HG03135 (cell line): ENCODE measurements around the gene HPSE2.
"Not testable (repeated sequence)": the region's sequence is repeated elsewhere in the genome, so short reads cannot be mapped to it uniquely, and the experiment has no call there.

ENCODE experiments used
- ATAC-seq: cut with Tn5 transposase; IDR thresholded peaks from one replicate; pipeline ENCODE4 v1.9.1; 2021; ENCODE audit warnings: mild to moderate bottlenecking, moderate library complexity; ENCODE audit not compliant: unreplicated experiment

HPSE2 gene

DNA sequence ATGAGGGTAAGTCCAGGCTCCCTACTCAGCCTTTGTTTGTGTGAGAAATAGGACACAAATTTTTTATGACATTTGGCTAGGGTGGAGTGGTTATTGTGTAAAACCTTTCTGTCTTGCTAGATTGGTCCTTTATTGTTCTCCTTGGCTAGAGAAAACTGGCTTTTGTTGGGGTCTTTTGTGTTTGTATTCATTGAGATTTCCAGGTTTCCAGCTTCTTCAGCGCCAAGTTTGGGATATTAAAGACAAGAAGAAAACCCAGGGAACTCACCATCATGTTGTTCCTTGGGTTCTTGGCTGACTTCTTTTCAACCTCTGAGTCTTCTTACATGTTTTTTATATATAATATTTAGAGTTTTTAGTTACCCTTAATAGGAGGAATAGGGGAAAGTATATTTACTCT lies 310.0 kb downstream of the HPSE2 start:
- ATAC-seq: no peak

DNA sequence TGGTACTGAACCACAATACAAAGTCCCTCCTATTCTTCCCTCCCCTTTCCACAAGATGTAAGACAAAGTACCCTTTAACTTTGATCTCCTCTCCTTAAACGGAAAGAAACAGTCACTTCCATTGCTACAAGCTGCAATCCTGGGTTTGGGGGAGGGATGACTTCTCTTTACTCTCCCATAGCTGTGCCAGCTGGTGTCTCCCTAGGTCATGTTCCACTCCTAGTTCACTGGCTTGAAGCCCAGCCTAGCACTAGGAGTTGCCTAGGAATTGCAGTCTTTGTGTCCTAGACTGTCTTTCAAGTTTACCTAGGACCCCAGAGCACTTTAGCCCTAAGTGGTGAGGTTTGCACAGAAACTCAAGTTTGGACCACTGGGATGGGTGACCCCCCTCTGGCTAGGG lies 311.1 kb downstream of the HPSE2 start:
- ATAC-seq: no peak

DNA sequence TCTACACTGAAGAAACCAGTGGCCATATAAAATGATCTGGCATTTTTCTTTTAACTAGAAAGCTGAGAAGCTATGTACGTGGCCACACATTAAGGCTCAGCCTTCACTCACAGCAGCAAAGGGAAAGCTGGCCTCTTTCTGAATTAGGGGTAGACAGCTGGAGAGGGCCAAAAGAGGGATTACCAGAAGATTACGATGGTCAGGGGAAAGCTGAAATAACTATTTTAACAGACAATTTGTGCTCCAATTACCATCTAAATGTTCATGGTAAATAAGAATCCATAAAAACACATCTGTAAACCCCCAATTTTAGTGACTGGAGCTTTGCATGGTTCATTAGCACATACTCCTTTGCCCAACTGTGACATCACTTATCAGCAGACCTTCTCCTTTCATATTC lies 314.3 kb downstream of the HPSE2 start:
- no peak for ATAC-seq

DNA sequence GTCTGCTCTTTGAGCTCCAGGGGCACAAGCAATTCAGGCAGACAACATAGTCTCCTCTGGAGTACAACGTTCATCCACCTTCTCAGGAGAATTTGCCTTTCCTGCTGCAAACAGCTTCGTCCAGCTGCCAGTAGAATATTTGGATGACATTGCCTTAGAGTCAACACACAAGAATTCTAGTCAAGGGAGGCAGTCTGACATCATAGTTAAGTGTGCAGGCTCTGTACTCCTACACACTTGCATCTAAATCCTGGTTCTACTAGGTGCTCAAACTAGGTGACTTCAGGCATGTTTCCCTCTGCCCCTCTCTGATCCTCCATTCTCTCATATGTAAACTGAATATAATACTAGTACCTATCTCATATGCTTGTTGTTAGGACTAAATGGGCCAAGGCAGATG lies 314.8 kb downstream of the HPSE2 start:
- ATAC-seq: no peak

DNA sequence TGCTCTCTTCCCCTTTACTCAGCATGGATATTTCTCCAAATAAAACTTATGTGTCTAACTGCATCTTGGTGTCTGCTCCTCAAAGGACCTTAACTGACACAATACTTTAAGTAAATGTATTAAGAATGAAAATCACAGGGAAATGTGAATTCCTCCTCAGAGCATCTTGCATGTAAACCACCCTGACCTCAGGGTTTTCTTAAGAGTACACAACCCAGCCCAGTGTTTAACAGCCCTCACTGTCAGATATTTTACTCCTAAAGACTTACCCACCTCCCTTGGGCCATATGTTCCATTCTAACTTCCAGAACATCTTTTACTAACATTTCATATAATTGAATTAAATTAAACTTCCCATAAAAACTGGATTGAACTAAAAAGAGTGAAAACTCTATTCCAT lies 315.3 kb downstream of the HPSE2 start:
- ATAC-seq: no peak

DNA sequence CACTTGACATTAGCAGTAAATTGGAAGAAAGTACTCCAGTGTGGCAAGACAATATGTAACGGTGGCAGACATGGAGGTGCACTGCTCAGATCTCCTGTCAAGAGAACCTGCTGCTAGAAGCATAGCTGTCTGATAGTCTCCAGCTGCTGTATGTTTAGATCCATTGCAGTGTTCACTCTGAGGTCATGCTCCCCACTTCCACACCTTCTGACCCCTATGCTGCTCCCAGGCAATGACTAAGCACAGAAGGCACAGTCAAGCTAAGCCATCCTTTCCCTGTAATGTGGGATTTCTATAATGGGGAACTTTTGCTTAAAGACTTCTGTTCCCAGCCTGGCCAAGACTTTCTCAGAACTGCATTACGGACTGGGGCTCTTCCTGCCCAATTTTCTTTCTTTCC lies 315.8 kb downstream of the HPSE2 start:
- ATAC-seq: no peak

DNA sequence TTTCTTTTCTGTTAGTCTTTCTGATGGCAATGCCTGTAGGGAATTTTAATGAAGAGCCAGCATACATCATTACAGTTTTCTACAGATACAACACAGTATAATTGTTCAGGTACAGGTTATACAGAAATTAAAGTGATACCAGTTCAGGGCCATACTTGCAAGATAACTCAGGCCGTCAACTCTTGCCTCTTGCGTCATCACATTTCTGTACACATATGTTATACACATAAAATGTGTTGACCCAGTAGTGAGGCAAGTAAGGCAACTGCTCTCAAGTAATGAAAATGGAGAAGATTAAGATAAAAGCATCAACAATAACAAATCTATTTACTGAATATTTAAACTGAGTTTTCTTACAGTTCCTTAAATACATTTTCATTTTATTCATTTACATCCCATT lies 317.8 kb downstream of the HPSE2 start:
- no peak for ATAC-seq

DNA sequence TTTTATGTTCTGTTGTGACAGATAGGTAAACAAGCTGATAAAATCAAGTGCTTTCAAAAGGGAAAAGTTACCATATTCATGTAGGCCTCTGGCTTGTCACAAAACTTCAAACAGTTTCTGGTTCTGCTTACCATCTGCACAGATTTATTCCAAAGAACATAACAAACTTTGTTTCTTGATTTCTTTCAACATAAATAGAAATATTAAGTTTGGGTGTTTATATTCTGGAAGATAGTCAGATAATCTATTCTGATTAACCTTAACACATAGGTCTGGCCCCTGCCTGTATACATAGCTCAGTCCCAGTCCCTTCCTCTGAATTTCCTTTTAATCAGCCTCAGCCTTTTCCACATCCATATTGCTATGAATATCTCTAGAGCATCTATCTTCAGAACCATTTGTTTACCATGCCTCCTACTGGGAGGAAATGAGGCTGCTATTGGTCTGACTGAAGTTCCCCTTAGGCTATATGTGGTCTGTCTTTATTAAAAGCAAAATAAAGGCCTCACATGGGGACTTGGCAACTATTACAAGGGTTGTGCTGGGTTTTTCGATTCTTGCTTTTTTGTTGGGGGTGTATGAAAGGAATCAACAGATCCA lies 319.0 kb downstream of the HPSE2 start:
- ATAC-seq: no peak

DNA sequence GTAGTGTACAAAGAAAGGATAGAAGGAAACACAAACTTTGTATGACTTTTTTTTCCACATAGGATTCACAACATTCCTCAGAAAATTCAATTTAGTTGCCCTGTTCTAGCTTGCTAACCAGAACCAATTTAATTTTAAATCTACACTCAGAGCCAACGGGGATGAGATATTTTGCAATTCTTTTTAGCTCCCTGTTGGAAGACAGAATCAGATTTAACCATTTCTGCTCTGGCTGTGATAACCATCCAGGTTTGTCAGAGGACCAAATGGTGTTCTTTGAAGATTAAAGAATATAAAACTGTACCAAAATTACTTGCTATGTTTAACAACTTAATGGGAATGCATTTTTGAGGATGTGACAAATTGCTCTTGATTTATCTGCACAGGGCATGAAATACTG lies 319.7 kb downstream of the HPSE2 start:
- no peak for ATAC-seq

DNA sequence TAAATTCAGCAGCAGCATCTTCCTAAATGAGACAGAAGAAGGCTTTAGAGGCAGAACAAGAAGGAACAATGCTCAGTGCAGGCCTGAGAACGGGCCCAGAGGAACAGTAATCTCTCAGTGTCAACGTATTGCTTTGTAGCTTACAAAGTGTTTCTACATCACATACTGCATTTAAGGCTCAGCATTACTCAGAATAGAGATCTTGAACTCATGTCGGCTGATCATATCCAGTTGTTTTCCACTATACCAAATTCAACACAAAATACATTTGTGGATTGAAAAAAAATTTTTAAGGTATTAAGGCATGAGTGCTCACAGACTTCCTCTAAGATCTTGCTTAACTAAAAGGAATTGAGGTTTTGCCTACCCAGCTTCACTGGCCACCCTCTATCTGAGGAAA lies 325.1 kb downstream of the HPSE2 start:
- no peak for ATAC-seq

DNA sequence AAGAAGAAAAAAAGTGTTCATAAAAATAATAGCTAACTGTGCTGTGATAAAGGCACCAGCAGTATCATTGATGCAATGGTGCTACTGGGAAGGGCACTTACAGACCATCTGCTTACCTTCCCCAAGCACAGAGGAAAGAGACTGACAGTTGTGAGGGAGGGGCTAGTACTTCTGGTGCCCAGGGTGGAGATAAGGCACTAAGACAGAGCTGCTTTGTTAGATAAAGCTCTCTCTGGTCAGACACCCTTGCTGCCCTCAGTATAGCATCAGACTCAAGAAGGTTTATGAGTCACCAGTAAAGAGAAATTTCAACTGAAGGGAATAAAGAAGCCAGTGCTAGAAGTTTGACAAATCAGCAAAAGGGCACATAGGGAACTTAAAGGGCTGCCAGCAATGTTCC lies 325.6 kb downstream of the HPSE2 start:
- ATAC-seq: no peak

DNA sequence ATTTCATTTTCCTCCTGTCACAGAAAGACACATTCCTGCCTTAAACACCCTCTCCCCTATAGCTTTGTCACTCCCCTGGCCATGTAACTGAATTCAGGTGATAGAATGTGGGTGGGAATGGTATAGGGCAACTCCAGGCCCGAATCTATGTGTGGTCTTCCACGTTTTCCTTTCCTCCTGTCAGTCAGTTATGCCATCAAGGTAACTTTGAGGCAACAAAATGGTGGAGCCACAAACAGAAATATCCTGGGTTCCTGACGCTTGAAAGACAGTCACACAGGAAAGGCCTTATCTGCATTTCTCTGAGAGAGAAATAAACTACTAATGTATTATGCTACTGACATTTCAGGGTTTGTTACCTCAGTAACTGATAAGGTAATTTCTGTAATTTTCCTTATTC lies 326.8 kb downstream of the HPSE2 start:
- no peak for ATAC-seq

DNA sequence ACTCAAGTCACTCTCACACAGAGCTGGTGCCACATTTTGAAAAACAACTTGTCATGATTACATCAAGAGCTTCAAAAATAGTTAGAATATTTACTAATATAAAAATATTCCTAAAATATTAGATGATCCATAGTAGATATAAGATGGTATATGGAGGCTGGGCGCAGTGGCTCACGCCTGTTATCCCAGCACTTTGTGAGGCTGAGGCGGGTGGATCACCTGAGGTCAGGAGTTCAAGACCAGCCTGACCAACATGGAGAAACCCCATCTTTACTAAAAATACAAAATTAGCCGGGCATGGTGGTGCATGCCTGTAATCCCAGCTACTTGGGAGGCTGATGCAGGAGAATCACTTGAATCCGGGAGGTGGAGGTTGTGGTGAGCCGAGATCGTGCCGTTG lies 327.4 kb downstream of the HPSE2 start:
- not testable (repeated sequence) for ATAC-seq

DNA sequence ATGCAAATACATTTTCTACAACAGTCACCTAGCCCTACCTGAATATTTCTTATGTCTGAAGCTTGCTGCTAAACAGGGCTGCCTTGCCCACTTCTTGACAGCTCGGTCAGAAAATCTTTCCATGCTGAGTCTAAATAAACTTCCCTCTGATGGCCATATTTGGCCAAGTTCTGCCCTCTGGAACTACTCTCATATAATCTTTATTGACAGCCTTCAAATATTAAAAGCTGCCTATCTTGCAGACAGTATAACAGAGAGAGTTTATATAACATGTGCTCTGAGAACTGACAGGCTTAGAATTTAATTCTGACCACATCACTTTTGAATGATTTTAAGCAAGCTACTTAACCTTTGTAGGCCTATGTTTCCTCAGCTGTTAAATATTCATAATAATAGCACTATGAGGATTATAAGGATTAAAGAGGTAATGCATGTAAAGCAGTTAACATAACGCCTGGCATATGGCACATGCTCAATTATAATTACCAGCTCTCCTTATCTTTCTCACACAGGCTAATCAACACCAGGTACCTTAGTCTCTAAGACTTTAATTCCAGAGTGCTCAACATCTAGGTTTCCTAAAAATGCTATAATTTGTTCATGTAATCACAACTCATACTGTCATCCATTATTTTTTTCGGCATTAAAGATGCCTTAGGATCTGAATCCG lies 334.1 kb downstream of the HPSE2 start:
- ATAC-seq: no peak

DNA sequence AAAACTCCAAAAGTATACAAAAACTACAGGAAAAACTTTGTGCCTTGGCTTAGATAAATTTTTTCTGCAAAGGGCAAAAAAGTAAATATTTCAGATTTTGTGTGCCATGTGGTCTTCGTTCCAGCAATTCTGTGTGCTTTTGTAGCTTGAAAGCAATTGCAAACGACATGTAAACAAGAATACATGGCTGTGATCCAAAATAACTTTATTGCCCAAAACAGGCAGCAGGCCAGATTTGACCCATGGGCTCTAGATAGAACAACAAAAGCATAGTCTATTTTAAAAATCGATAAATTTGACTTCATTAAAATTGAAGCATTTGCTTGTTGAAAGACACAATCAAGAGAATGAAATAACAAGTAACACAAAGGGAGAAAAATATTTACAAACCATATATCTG lies 336.6 kb downstream of the HPSE2 start:
- no peak for ATAC-seq

DNA sequence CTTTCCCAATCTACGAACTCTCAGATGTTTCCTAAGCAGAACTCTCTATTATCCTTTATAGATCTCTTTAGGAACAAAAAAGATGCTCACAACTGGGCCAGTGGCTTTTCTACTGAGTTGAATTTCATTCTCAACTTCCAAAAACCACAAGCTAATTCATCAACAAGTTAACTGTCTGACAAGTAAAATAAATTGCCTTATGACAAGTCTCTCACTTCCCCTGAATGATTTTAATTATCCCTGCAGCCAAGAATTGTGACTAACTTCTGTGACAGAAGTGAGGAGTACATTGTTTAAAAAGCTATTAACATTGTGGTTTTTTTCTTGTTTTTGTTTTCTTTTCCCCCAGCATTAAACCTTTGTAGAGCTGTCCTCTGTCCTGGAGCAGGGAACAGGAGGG lies 343.1 kb downstream of the HPSE2 start:
- no peak for ATAC-seq

DNA sequence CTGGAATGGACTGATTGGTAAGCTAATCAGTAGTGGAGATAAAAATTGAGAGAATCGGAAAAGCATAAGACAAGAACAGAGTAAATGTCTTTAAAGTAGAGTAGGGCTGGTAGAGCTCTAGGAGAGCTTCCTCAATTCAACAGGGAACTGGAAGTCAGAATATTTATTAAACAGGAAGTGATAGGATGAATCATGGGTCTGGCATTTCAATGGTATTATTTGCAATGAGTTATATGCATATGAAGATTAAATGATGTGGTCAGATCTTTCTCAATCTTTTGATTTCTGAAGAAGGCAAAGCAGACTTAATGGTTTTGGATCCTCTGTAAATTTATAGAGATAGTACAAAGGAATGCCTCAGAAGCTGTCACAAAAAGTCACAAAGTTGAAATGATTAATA lies 349.0 kb downstream of the HPSE2 start:
- ATAC-seq: no peak

DNA sequence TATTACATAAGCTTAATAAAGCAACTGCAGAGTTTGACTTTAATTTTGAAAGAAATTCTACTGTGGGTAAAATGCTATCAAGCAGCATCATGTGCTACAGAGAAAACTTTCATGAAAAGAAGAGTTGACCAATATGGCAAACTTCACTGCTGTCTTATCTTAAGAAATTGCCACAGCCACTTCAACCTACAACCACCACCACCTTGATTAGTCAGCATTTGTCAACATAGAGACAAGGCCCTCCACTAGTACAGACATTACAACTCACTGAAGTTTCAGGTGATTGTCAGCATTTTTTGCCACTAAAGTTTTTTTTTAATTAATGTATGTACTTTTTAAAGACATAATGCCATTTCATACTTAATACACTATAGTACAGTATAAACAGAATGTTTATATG lies 350.3 kb downstream of the HPSE2 start:
- ATAC-seq: no peak

DNA sequence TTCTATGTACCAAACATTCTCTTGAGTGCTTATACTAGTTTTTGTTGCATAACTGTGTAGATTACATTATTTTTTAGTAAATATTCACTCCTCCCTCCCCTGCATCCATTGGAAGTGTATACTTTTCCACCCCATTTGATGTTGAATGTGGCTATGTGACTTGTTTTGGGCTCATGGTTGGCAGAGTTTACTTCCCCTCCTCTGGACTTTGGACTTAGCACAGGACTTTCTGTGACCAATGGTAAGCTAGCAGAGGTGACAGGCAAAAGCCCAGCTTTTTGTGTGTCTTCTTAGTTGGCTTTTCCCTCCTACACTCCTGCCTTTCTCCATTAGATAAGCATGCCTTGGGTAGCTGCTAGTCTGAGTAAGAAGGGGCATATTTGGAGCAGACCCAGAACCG lies 353.9 kb downstream of the HPSE2 start:
- ATAC-seq: no peak

DNA sequence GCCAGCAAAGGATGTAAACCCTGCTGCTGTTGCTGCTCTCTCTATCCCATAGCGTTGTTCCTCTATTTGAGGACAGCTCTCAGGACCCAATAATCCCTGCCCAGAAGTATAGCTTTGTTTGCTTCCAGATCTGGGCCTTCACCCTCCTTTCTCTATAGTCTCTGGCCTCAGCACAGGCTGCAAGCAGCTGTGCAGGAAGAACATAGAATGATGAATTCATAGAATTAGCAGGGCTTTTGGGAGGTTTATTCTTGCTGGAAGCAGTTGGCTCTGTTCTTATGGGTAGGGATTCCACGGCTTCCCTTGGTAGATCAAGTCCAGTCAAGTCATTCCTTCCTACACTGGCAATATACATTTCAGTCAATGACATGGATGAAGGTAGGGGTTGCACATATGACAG lies 354.7 kb downstream of the HPSE2 start:
- ATAC-seq: no peak

DNA sequence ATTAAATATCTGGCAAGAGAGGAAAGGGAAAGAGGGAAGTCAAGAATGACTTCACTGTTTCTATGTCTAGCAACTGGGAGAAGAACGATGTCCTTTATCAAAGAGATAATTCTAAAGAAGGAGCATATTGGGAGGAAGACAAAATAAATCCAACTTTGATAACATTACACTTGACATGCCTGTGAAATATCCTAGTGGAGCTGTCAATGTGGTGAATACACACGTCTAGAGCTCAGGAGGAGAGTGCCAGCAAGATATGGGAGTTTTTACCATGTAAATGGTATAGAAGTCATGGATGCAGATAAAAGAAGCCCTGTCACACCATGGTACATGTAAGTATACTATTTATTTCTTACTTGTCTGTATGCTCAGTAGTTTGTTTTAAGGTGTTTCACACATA lies 356.7 kb downstream of the HPSE2 start:
- no peak for ATAC-seq

DNA sequence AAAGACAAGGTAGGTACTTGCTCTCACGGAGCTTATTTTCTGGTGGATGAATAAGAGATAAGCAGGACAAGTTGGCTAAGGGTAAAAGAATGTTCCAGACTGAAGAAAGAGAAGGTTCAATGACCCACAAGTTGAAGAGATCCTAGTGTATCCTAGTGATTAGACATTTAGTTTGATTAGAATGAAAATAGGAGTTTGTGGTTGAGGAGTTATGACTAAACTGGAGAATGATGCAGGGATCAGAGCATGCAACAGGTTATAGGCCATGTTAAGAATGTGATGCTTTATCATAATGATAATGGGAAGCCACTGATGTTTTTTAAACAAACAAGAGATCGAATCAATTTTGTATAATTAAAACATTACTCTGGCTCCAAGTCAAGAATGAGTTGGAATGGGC lies 357.2 kb downstream of the HPSE2 start:
- ATAC-seq: no peak

DNA sequence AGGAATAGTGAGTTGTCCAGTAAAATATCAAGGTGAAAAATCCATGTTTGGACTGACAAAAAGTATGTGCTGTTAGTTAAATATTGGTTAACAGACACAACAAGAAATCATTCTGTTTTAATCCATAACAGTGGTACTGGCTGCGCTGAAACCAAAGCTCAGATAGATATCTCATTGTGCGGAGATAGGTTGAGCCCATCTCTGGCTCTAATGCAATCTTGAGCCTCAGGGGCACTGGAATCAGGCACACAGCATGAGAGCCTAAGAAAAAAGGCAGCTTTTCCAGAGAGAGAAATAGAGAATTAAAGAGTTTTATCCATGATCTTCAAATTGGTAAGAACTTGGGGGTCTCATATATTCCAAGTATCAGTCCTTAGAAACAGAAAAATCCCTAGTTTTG lies 373.7 kb downstream of the HPSE2 start:
- ATAC-seq: no peak
